Mesothelial cell of epicardium (in vitro differentiated cells): ENCODE measurements around the gene TRAF3. TPM values are rescaled to one million over a fixed set of nuclear protein-coding genes. Genes with fewer than 3 reads are reported as not detected.

Experiments
- DNase-seq, 2 experiments: peaks; one replicate each; pipeline ENCODE4 v3.0.0; 2021; ENCODE audit warnings: low spot score in 2 of 2; ENCODE audit not compliant: unreplicated experiment in 2 of 2
- H3K27ac Mint-ChIP-seq: 2 replicates; pipeline ENCODE4 v1.8.0; 2021; ENCODE audit warnings: mixed read lengths
- H3K27me3 Mint-ChIP-seq: 2 replicates; pipeline ENCODE4 v1.8.0; 2021; ENCODE audit warnings: low read depth, mixed read lengths
- H3K36me3 Mint-ChIP-seq: 2 replicates; pipeline ENCODE4 v1.8.0; 2021; ENCODE audit warnings: mixed read lengths
- H3K4me1 Mint-ChIP-seq: 2 replicates; pipeline ENCODE4 v1.8.0; 2021; ENCODE audit warnings: mixed read lengths
- H3K4me3 Mint-ChIP-seq: 2 replicates; pipeline ENCODE4 v1.8.0; 2021; ENCODE audit warnings: mild to moderate bottlenecking, moderate library complexity, mixed read lengths
- H3K9me3 Mint-ChIP-seq: 2 replicates; pipeline ENCODE4 v1.8.0; 2021; ENCODE audit warnings: mixed read lengths
- total RNA-seq: library from RNA; stranded (reverse); gene quantifications from 3 replicates; pipeline ENCODE4 v1.2.1, GENCODE V29; 2021
- TF ChIP-seq, protein P1 (sequence below): fragments of 200-600 bp; sonication (generic); IDR thresholded peaks from one replicate; pipeline ENCODE4 v1.5.0; 2021; ENCODE audit warnings: antibody characterized with exemption; ENCODE audit not compliant: unreplicated experiment

Gene TRAF3
- total RNA-seq, 1 donor from 2014 or later = 26.4 TPM

DNA sequence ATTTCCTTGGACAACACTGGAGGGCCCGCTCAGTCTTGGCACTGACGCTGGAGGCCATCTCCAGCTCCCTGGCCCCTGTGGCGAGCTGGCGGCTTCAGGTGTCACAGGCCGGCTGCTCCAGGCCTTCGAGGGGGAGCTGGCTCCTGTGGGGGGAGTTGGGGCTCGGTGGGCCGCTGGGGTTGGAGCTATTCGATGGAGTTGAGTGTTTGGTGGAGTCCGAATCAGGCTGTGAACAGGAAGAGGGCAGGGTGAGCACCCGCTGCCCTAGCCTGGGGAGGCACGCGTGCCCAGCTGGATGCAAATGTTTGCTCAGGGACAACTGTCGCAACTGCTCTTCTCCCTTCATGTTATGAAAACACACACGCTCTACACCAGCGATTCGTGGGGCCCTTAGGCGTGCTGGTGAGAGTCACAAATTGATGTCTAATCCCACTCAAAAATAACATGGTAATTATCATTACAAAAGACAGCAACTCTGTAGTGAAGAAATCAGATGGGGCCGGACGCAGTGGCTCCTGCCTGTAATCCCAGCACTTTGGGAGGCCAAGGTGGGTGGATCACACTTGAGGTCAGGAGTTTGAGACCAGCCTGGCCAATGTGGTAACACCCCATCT is 156.5 kb downstream of the TRAF3 start:
- Mint-ChIP-seq H3K9me3 (no peaks in the 10 kb centered on the region), H3K27ac (no peak overlapping the region), H3K4me1 (no peaks in the 10 kb centered on the region), H3K36me3 (peaks cover 14% of the 10 kb centered on the region), H3K4me3 (no peak overlapping the region), H3K27me3 (peaks cover 19% of the 10 kb centered on the region)
- TF ChIP-seq, protein P1, sequence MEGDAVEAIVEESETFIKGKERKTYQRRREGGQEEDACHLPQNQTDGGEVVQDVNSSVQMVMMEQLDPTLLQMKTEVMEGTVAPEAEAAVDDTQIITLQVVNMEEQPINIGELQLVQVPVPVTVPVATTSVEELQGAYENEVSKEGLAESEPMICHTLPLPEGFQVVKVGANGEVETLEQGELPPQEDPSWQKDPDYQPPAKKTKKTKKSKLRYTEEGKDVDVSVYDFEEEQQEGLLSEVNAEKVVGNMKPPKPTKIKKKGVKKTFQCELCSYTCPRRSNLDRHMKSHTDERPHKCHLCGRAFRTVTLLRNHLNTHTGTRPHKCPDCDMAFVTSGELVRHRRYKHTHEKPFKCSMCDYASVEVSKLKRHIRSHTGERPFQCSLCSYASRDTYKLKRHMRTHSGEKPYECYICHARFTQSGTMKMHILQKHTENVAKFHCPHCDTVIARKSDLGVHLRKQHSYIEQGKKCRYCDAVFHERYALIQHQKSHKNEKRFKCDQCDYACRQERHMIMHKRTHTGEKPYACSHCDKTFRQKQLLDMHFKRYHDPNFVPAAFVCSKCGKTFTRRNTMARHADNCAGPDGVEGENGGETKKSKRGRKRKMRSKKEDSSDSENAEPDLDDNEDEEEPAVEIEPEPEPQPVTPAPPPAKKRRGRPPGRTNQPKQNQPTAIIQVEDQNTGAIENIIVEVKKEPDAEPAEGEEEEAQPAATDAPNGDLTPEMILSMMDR = no peak
- DNase-seq = no peak

GRCh38 chr14:102935756-102936155 is 158.5 kb downstream of the TRAF3 start:
- Mint-ChIP-seq H3K9me3 (no peaks in the 10 kb centered on the region), H3K27me3 (peaks cover 9% of the 10 kb centered on the region), H3K36me3 (peaks cover 25% of the 10 kb centered on the region), H3K27ac (no peak overlapping the region), H3K4me1 (no peaks in the 10 kb centered on the region), H3K4me3 (no peak overlapping the region)
- TF ChIP-seq, protein P1 = no peak
- DNase-seq = no peak

DNA sequence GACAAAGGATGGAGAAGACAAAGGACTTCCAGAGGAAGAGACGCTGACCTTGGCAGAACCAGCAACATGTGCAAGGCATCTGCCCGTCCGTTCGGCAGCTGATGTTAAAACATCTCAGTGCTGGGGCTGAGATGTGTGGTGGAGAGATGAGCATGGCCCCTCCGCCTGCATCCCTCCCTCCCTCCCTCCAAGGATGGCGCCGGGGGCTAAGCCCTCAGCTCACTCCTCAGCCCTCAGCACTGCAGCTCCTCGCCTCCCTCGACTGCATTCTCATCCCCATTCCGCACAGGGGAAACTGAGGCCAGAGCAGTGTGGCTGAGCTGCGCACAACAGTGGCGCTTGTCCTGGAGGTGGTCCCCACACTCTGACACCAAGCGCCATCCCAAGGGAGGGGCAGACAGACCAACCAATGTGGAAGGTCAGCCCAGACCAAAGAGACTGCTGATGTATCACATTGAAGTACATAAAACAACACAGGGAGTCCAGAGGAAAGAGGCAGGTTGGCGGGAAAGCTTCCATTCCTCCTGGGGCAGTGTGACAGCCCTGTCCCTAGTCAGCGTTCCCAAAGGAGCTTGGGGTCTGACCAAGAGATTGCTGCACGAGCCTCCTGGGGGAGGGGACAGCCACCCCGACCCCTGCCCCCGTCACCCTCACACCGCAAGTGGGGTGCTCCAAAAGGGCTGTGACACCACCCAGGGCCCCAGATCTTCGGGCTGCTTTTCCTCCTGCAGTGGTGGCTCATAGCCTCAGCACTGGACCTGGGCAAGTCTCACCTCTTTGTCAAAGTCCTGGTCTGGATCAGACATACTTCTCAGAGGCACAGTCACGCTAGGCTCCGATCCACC is 160.3 kb downstream of the TRAF3 start:
- Mint-ChIP-seq H3K4me3 (no peak overlapping the region), H3K27me3 (no peaks in the 10 kb centered on the region), H3K4me1 (no peaks in the 10 kb centered on the region), H3K9me3 (no peaks in the 10 kb centered on the region), H3K36me3 (peaks cover 29% of the 10 kb centered on the region), H3K27ac (no peak overlapping the region)
- TF ChIP-seq, protein P1 = no peak
- DNase-seq = no peak

DNA sequence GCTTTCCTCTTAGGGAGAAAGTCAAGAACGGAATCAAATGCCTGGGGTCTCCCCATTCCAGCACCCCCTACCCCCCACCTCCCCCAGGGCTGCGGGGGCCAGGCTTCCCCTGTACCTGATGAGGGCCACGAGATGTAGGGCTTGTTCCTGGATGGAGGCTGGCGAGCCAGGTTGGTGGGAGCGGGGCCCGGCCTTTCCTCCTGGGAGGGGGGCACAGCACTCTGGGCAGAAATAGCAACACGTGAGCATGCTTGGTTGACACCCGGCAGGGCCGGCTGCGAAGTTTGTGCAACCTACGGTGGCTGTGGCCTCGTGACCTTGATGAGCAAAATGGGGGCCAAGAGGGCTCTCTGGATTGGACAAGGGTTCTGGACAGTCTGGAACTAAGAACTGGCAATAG is 160.9 kb downstream of the TRAF3 start:
- no peaks in the 10 kb centered on the region for H3K4me1 Mint-ChIP-seq
- no peak for DNase-seq
- H3K36me3 Mint-ChIP-seq = peaks cover 31% of the 10 kb centered on the region
- H3K4me3 Mint-ChIP-seq = no peak overlapping the region
- TF ChIP-seq, protein P1 = no peak
- H3K9me3 Mint-ChIP-seq = no peaks in the 10 kb centered on the region
- H3K27me3 Mint-ChIP-seq = no peaks in the 10 kb centered on the region
- H3K27ac Mint-ChIP-seq = no peak overlapping the region

DNA sequence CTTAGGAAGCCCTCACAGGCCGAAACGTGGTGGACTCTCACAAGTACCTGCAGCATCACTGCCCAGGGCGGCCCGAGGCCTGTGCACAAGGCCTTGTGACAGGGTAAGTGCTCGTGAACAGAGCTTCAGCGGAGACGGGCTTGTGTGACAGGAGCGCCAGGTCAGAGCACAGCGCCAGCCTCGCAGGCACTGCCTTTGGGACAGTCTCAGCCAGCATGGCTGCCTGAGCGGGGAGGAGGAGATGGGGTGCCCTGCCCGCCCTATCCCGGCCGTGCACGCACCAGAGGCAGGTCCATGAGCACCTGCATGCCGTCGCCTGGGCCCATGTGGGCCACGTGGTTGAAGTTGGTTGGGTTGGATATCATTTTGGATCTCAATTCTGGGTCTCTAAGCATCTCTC is 162.1 kb downstream of the TRAF3 start:
- DNase-seq = no peak
- peaks cover 39% of the 10 kb centered on the region for H3K36me3 Mint-ChIP-seq
- no peak overlapping the region for H3K27ac Mint-ChIP-seq
- H3K9me3 Mint-ChIP-seq = no peaks in the 10 kb centered on the region
- no peaks in the 10 kb centered on the region for H3K27me3 Mint-ChIP-seq
- H3K4me3 Mint-ChIP-seq = no peak overlapping the region
- H3K4me1 Mint-ChIP-seq = no peaks in the 10 kb centered on the region
- TF ChIP-seq, protein P1 = no peak
